ENCODE data around the gene HLA-DMB. TPM values are rescaled to one million over a fixed set of nuclear protein-coding genes. Genes with fewer than 3 reads are reported as not detected.

The HLA-DMB gene
- 10 to 100 TPM in 3 of 4 donors, 1 to 10 TPM in 1; 8.5 to 15.7 (median 12.4) TPM for total RNA-seq
- 6.0 TPM for polyA plus RNA-seq
- long read RNA-seq, donor 1, partial matches to known transcripts, result 0 of 3 reads
- long read RNA-seq, donor 1, other reads (novel, unspliced or antisense), result 1 of 3 reads
- long read RNA-seq, donor 2, transcript HLA-DMB-258 (6 exons, 1,397 nt), result major isoform, 6 of 7 reads
- long read RNA-seq, donor 2, partial matches to known transcripts, result 0 of 7 reads
- long read RNA-seq, donor 2, other reads (novel, unspliced or antisense), result 1 of 7 reads
- long read RNA-seq, donor 3, partial matches to known transcripts, result 0 of 5 reads
- long read RNA-seq, donor 3, other reads (novel, unspliced or antisense), result 1 of 5 reads
- long read RNA-seq, donor 4, partial matches to known transcripts, result 0 of 3 reads
- long read RNA-seq, donor 4, other reads (novel, unspliced or antisense), result 0 of 3 reads

DNA sequence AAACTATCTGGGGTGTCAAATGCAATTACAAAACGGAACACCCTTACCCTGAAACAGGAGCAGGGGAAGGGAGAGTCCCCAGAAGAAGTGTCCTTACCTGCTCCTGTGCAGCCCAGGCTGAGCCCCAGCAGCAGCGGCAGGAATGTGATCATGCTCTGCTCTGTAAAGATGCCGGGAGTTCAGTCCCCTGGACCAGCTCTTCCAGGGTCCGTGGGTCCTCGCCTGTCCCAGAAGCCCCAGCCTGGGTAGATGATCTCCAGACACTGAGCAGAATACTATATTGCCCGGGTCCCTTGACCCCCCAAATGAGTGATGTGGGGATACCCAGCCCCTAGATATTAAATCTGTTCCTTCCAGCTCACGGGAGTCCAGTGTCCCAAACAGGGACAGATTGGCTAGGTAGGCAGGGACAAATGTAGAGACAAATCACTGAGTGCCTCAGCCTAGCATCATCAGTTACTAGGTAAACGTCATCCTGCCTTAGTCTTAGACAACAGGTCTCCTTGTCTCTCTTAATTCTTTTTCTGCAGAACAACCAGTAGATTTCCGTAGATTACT, at the start of gene HLA-DMB:
Gene HLA-DMB (minus strand): TSS at position 373 of the 558 bp plus-strand sequence. CDS start 221 bp downstream, at position 152.
- H3K9me3 ChIP-seq (ENCODE audit: control insufficient read depth, low read length), result no peaks in the 10 kb centered on the region
- no peaks in the 10 kb centered on the region for H3K27me3 ChIP-seq (ENCODE audit: control insufficient read depth, insufficient read depth)
- WGBS, result 14% methylated on average over 9 of the region's 9 CpGs
- peak within 1 kb of the TSS; percentile 58 for H3K4me3 ChIP-seq (ENCODE audit: low read length)
- DNase-seq (peak in 2 of 3 donors; percentile 49 to 52), ATAC-seq (peak; percentile 95 to 97)
- peaks cover 2% of the 10 kb centered on the region for H3K4me1 ChIP-seq (ENCODE audit: control insufficient read depth, insufficient read depth, low read length)
- intact Hi-C loops (cut with DNase I), result no loop called here
- H3K27ac ChIP-seq (ENCODE audit: low read length), result peak within 1 kb of the TSS; percentile 97

DNA sequence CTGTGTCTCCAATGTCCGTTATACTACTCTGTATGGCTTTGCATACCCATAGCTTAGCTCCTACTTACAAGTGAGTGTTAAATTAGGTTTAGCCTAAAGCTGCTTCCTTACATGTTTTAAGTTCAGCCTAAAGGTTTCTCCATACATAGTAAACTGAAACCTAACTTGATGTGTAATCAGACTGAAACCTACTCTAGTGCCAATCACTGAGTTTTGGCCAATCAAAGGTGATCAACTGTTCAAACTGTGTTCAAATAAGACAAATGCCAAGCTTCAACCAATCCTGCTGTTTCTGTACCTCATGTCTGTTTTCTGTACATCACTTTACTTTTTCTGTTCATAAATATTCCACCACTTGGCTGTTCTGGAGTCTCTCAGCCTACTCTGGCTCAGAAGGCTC, 48.5 kb upstream of the HLA-DMB start:
- ATAC-seq (no peak), DNase-seq (no peak)
- no peaks in the 10 kb centered on the region for H3K4me1 ChIP-seq (ENCODE audit: control insufficient read depth, insufficient read depth, low read length)
- H3K9me3 ChIP-seq (ENCODE audit: control insufficient read depth, low read length), result no peaks in the 10 kb centered on the region
- 86% methylated on average over 1 of the region's 1 CpG for WGBS
- no peak overlapping the region for H3K27ac ChIP-seq (ENCODE audit: low read length)
- no peaks in the 10 kb centered on the region for H3K27me3 ChIP-seq (ENCODE audit: control insufficient read depth, insufficient read depth)
- no peak overlapping the region for H3K4me3 ChIP-seq (ENCODE audit: low read length)
- intact Hi-C loops (cut with DNase I), result loop anchor here in 1 of 4 donors (10.0 kb wide), 1 partner anchor 105 kb away; no protein-coding TSS in a partner anchor

DNA sequence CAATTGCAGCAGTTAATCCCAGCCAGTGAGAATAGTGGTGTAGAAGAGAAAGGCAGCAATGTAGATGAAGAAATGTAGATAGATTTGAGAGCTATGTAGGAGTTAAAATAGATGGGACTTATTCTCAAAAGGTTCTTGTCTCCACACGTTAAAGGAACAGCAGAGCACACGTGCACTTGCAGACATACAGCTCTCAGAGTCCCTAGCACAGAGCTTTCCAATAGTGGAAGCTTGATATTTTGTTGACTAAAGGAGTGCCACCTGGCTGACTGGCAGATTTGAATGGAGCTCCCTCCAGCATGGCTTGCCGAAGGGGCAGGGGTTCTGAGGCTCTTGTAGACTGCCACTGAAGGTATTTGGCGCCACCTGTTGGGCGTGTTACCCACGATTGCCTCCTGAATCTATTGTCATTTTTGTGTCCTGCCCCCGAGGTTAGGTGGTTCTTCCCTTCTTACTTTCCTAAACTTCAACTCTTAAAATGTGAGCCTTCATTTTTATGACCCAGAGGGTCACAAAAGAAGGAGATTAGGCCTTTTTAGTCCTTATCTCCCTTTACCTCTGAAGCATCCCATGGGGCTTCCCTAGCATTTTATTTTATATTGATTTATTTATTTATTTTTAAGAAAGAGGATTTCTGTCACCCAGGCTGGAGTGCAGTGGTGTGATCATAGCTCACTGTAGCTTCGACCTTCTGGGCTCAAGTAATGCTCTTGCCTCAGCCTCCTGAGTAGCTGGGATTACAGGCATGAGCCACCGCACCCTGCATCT, 44.0 kb upstream of the HLA-DMB start:
- Histone ChIP-seq H3K27me3 (ENCODE audit: control insufficient read depth, insufficient read depth) (no peaks in the 10 kb centered on the region), H3K4me3 (ENCODE audit: low read length) (no peak overlapping the region), H3K4me1 (ENCODE audit: control insufficient read depth, insufficient read depth, low read length) (no peaks in the 10 kb centered on the region), H3K9me3 (ENCODE audit: control insufficient read depth, low read length) (no peaks in the 10 kb centered on the region), H3K27ac (ENCODE audit: low read length) (no peak overlapping the region)
- intact Hi-C loops (cut with DNase I), result loop anchor here (2.0 to 10.0 kb wide), 5 partner anchors 50 to 100 kb away; no protein-coding TSS in a partner anchor
- DNase-seq, result peak; percentile 90 to 97 (median 92)
- ATAC-seq, result peak; percentile 82
- 12% methylated on average over 9 of the region's 9 CpGs for WGBS

DNA sequence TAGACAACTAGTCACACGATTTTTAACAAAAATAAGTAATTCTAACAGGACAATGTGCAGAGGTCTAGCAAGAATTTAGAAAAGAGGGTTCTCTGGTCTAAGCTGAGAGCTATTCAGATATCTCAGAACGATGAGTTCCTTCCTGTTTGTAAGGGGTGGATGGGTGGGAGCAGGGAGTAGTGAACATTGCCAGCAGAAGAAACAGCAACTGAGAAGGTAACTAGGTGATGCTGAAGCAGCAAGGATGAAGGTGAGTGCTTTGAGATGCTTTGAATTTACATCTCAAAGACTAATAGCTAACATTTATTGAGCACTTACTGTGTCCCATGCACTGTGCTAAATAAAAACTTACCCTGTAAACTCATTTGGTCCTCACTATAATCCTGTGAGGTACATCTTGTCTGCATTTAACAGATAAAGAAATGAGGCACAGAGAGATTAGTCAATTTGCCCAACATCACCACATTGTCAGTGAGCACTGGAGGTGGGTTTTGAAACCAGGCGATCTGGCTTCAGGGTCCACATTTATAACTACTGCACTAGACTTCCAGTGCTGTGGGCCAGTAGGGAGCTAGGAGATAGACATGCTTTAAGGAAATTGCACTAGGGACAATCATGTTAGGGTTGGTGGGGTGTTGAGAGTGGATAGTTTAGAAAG, 43.3 kb upstream of the HLA-DMB start:
- Histone ChIP-seq H3K27me3 (ENCODE audit: control insufficient read depth, insufficient read depth) (no peaks in the 10 kb centered on the region), H3K9me3 (ENCODE audit: control insufficient read depth, low read length) (no peaks in the 10 kb centered on the region), H3K4me3 (ENCODE audit: low read length) (no peak overlapping the region), H3K4me1 (ENCODE audit: control insufficient read depth, insufficient read depth, low read length) (no peaks in the 10 kb centered on the region), H3K27ac (ENCODE audit: low read length) (no peak overlapping the region)
- WGBS, result 40% methylated on average over 3 of the region's 3 CpGs
- DNase-seq (no peak), ATAC-seq (peak; percentile 4 to 10)
- intact Hi-C loops (cut with DNase I), result loop anchor here (2.0 to 10.0 kb wide), 5 partner anchors 49 to 99 kb away; no protein-coding TSS in a partner anchor

DNA sequence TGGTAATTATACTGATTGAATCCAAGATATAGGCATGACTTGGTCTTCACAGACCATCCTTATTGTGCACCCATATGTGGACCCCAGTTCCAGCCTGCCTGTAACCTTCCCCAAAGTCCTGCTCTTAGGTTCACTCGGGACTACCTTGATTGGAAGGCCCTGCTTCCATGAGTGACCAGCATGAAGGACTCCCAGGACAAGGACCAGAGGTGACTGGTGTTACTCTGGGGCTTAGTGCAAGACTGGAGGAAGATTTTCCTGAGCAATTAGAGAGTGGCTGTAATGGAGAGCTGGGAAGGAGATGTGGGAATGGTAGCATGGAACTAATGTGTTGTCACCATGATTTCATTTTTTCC, 42.6 kb upstream of the HLA-DMB start:
- no peak for DNase-seq
- Histone ChIP-seq H3K4me3 (ENCODE audit: low read length) (no peak overlapping the region), H3K27ac (ENCODE audit: low read length) (peak overlapping the region; percentile 19), H3K27me3 (ENCODE audit: control insufficient read depth, insufficient read depth) (no peaks in the 10 kb centered on the region), H3K4me1 (ENCODE audit: control insufficient read depth, insufficient read depth, low read length) (no peaks in the 10 kb centered on the region), H3K9me3 (ENCODE audit: control insufficient read depth, low read length) (no peaks in the 10 kb centered on the region)
- ATAC-seq, result peak; percentile 12
- intact Hi-C loops (cut with DNase I), result loop anchor here in 3 of 4 donors (5.0 to 10.0 kb wide), 2 partner anchors 96 to 99 kb away; no protein-coding TSS in a partner anchor
- WGBS, result 66% methylated on average over 1 of the region's 1 CpG

DNA sequence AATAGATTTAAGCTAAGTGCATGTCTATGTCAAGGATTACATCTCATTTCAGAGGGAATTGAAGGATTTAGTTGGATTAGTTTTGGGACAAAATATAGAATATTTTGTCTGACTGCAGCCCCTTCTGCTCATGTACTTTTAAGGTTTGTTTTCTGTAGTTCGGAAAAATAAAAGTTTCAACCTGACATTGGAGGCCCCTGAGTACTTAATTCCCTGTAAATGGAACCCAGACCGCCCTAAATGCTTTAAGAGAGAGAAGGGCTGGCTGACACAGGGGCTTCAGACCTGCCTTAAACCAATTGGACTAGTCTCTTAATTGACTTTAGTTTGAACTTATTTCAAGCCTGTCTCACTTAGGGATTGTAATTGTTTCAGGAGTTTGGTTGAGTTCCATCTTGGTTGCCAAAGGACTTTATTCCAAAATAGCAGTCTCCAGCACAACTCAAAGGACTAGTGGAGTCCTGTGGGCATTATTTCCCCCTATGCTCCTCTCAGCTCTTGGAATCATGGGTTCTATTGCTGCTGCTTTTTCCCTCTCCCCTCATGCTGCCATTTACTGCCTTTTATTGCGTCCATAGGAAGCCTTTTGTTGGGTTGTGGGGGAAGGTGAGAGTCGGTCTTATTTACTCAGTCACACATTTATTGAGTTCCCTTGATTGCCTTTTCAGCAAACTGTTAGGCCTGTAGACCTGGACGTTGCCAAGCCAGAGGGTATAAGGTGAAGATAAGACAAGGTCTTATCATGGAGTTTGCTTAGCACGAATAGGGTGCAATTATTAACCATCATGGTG, 42.1 kb upstream of the HLA-DMB start:
- ATAC-seq (peak; percentile 1 to 2), DNase-seq (no peak)
- no peak overlapping the region for H3K4me3 ChIP-seq (ENCODE audit: low read length)
- intact Hi-C loops (cut with DNase I), result loop anchor here in 3 of 4 donors (5.0 to 10.0 kb wide), 2 partner anchors 96 to 98 kb away; no protein-coding TSS in a partner anchor
- WGBS, result 54% methylated on average over 6 of the region's 6 CpGs
- no peaks in the 10 kb centered on the region for H3K9me3 ChIP-seq (ENCODE audit: control insufficient read depth, low read length)
- no peaks in the 10 kb centered on the region for H3K4me1 ChIP-seq (ENCODE audit: control insufficient read depth, insufficient read depth, low read length)
- H3K27me3 ChIP-seq (ENCODE audit: control insufficient read depth, insufficient read depth), result no peaks in the 10 kb centered on the region
- H3K27ac ChIP-seq (ENCODE audit: low read length), result no peak overlapping the region

DNA sequence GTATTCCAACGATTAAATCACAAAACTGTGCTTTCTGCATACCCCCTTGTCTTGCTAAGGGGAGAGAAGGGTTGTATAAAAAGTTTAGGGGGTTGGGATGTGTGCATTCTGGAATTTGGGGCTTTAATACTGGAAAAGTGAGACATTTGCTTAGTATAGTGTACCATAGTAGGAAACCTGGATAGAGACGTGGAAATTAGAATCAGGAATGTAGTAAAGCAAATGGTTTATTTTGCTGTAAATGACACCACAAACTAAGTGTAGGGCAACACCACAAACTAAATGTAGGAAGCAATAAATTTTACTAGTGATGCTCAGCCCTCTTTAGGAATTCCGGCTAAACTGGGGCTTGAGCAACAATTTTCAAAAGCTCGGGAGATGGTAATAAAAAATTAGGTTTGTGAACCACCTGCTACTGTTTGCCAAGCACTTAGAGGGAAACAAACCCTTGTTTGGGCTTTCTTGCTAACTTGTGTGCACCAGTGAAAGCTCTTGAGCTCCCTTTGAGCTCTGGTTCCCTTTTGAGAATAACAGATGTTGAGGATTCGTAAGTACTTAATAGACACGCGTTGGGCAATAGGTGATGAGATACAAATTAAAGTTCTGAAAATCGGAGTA, 41.4 kb upstream of the HLA-DMB start:
- H3K27ac ChIP-seq (ENCODE audit: low read length), result no peak overlapping the region

DNA sequence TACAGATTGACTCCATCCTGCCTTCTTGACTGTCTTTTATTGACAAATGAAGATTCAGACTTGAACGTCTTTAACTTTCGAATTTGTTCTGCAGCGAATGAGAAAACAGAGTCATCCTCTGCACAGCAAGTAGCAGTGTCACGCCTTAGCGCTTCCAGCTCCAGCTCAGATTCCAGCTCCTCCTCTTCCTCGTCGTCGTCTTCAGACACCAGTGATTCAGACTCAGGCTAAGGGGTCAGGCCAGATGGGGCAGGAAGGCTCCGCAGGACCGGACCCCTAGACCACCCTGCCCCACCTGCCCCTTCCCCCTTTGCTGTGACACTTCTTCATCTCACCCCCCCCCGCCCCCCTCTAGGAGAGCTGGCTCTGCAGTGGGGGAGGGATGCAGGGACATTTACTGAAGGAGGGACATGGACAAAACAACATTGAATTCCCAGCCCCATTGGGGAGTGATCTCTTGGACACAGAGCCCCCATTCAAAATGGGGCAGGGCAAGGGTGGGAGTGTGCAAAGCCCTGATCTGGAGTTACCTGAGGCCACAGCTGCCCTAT, 39.7 kb upstream of the HLA-DMB start:
- DNase-seq, result no peak
- ATAC-seq, result no peak
- no peaks in the 10 kb centered on the region for H3K27me3 ChIP-seq (ENCODE audit: control insufficient read depth, insufficient read depth)
- H3K27ac ChIP-seq (ENCODE audit: low read length), result no peak overlapping the region
- H3K9me3 ChIP-seq (ENCODE audit: control insufficient read depth, low read length), result no peaks in the 10 kb centered on the region
- no peak overlapping the region for H3K4me3 ChIP-seq (ENCODE audit: low read length)
- WGBS, result 70% methylated on average over 11 of the region's 11 CpGs
- intact Hi-C loops (cut with DNase I), result loop anchor here in 3 of 4 donors (5.0 to 10.0 kb wide), 2 partner anchors 93 to 96 kb away; no protein-coding TSS in a partner anchor
- H3K4me1 ChIP-seq (ENCODE audit: control insufficient read depth, insufficient read depth, low read length), result no peaks in the 10 kb centered on the region

More for the DNA sequence above, 41.4 kb upstream of the HLA-DMB start:
- no peak for ATAC-seq
- intact Hi-C loops (cut with DNase I), result loop anchor here in 3 of 4 donors (5.0 to 10.0 kb wide), 2 partner anchors 95 to 97 kb away; no protein-coding TSS in a partner anchor
- H3K9me3 ChIP-seq (ENCODE audit: control insufficient read depth, low read length), result no peaks in the 10 kb centered on the region
- 56% methylated on average over 8 of the region's 8 CpGs for WGBS
- H3K4me1 ChIP-seq (ENCODE audit: control insufficient read depth, insufficient read depth, low read length), result no peaks in the 10 kb centered on the region
- H3K4me3 ChIP-seq (ENCODE audit: low read length), result no peak overlapping the region
- H3K27me3 ChIP-seq (ENCODE audit: control insufficient read depth, insufficient read depth), result no peaks in the 10 kb centered on the region
- DNase-seq, result no peak

DNA sequence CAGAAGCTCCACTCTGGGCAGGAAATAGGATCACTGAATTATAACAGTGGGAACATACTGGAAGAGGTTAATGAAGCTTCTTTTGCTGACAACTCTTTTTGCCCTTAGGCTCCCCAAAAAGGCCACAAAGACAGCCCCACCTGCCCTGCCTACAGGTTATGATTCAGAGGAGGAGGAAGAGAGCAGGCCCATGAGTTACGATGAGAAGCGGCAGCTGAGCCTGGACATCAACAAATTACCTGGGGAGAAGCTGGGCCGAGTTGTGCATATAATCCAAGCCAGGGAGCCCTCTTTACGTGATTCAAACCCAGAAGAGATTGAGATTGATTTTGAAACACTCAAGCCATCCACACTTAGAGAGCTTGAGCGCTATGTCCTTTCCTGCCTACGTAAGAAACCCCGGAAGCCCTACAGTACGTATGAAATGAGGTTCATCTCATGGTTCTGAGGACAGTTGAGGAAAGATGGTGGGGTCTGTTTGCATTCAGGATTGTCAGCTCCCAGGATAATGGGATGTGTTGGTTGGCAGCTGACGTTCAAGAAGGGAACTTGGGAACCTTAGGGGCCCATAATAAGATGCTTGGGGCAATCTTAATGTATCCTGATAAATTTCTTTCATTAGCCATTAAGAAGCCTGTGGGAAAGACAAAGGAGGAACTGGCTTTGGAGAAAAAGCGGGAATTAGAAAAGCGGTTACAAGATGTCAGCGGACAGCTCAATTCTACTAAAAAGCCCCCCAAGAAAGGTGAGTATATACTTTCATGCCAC, 39.1 kb upstream of the HLA-DMB start:
- H3K4me1 ChIP-seq (ENCODE audit: control insufficient read depth, insufficient read depth, low read length), result no peaks in the 10 kb centered on the region

More for the DNA sequence above, 39.1 kb upstream of the HLA-DMB start:
- no peak for DNase-seq
- no peak for ATAC-seq
- H3K4me3 ChIP-seq (ENCODE audit: low read length), result no peak overlapping the region
- intact Hi-C loops (cut with DNase I), result loop anchor here (5.0 to 10.0 kb wide), 5 partner anchors 43 to 1315 kb away; partner anchors contain the start of genes C6orf47 (in 1 of the 4), CSNK2B (in 1 of the 4), DXO (in 1 of the 4) and GPANK1 (in 1 of the 4)
- H3K27me3 ChIP-seq (ENCODE audit: control insufficient read depth, insufficient read depth), result no peaks in the 10 kb centered on the region
- 89% methylated on average over 12 of the region's 12 CpGs for WGBS
- H3K9me3 ChIP-seq (ENCODE audit: control insufficient read depth, low read length), result no peaks in the 10 kb centered on the region
- H3K27ac ChIP-seq (ENCODE audit: low read length), result no peak overlapping the region
